HEK293 (cell line): ENCODE measurements around the gene ZC3H8.

ENCODE experiments used
- CTCF ChIA-PET: fragments of 350-600 bp; formaldehyde crosslinking; extraction: SDS; loops from one replicate; lab custom pipeline; 2021; ENCODE audit warnings: antibody characterized with exemption; lab: Yijun Ruan, JAX
- POLR2A ChIA-PET: fragments of 300-600 bp; formaldehyde crosslinking; extraction: SDS; loops from one replicate; lab custom pipeline; 2020; ENCODE audit warnings: antibody characterized with exemption, inconsistent platforms; lab: Yijun Ruan, JAX
- H3K27ac ChIP-seq: fragments of 200-500 bp; sonication (Bioruptor generic); 2 replicates; pipeline ENCODE4 v1.5.1; 2014; ENCODE audit warnings: low read depth, low read length, control low read depth, inconsistent platforms; ENCODE audit errors: extremely low read depth
- H3K36me3 ChIP-seq, 2 experiments: fragments of 200-500 bp in 1 of 2; sonication (Bioruptor generic) in 1 of 2; 1 replicate in 1 of 2; 2 replicates in 1 of 2; pipeline ENCODE4 v1.5.1; 2014 to 2017; ENCODE audit warnings: inconsistent platforms in 2 of 2, low read length in 2 of 2; ENCODE audit not compliant: control insufficient read depth in 2 of 2, insufficient read depth in 1 of 2
- H3K4me1 ChIP-seq: fragments of 200-500 bp; sonication (Bioruptor generic); 2 replicates; pipeline ENCODE4 v1.5.1; 2014; ENCODE audit warnings: mild to moderate bottlenecking, low read length, inconsistent platforms; ENCODE audit not compliant: control insufficient read depth, insufficient read depth
- H3K4me3 ChIP-seq: 2 replicates; pipeline ENCODE4 v1.5.1; 2011; ENCODE audit warnings: low read depth, mild to moderate bottlenecking, control low read depth, low read length, moderate library complexity
- H3K9me3 ChIP-seq: fragments of 200-500 bp; sonication (Bioruptor generic); 2 replicates; pipeline ENCODE4 v1.5.1; 2014; ENCODE audit warnings: low read depth, low read length, inconsistent platforms; ENCODE audit not compliant: control insufficient read depth, insufficient read depth
- EGR2 ChIP-seq: fragments of 450-650 bp; formaldehyde crosslinking; IDR thresholded peaks from 2 replicates; pipeline ENCODE4 v1.5.1; 2016; ENCODE audit warnings: low read depth, missing biosample characterization, missing genetic modification characterization
- KLF7 ChIP-seq: fragments of 450-650 bp; formaldehyde crosslinking; IDR thresholded peaks from 2 replicates; pipeline ENCODE4 v1.5.1; 2016; ENCODE audit warnings: missing biosample characterization, missing genetic modification characterization, borderline replicate concordance
- ZIC2 ChIP-seq: fragments of 450-650 bp; formaldehyde crosslinking; IDR thresholded peaks from 2 replicates; pipeline ENCODE4 v1.5.1; 2016; ENCODE audit warnings: missing biosample characterization, missing genetic modification characterization
- ZNF121 ChIP-seq: fragments of 450-650 bp; formaldehyde crosslinking; IDR thresholded peaks from 2 replicates; pipeline ENCODE4 v1.5.1; 2016; ENCODE audit warnings: missing biosample characterization, missing genetic modification characterization
- ZNF148 ChIP-seq: fragments of 450-650 bp; formaldehyde crosslinking; IDR thresholded peaks from 2 replicates; pipeline ENCODE4 v1.5.0; 2017; ENCODE audit warnings: missing biosample characterization, missing genetic modification characterization, borderline replicate concordance
- ZNF155 ChIP-seq: fragments of 450-650 bp; formaldehyde crosslinking; IDR thresholded peaks from 2 replicates; pipeline ENCODE4 v1.5.1; 2016; ENCODE audit warnings: missing biosample characterization, missing genetic modification characterization
- ZNF157 ChIP-seq: fragments of 450-650 bp; formaldehyde crosslinking; IDR thresholded peaks from 2 replicates; pipeline ENCODE4 v1.5.1; 2016; ENCODE audit warnings: missing biosample characterization, missing genetic modification characterization
- ZNF175 ChIP-seq: fragments of 450-650 bp; formaldehyde crosslinking; IDR thresholded peaks from 2 replicates; pipeline ENCODE4 v1.5.1; 2016; ENCODE audit warnings: missing biosample characterization, missing genetic modification characterization
- ZNF391 ChIP-seq: fragments of 450-650 bp; formaldehyde crosslinking; IDR thresholded peaks from 2 replicates; pipeline ENCODE4 v1.5.1; 2016; ENCODE audit warnings: low read depth, missing biosample characterization, missing genetic modification characterization, borderline replicate concordance
- ZNF423 ChIP-seq: fragments of 450-650 bp; formaldehyde crosslinking; IDR thresholded peaks from 2 replicates; pipeline ENCODE4 v1.5.1; 2016; ENCODE audit warnings: missing biosample characterization, missing genetic modification characterization
- ZNF521 ChIP-seq: fragments of 450-650 bp; formaldehyde crosslinking; IDR thresholded peaks from 2 replicates; pipeline ENCODE4 v1.5.1; 2017; ENCODE audit warnings: missing biosample characterization, mild to moderate bottlenecking, missing genetic modification characterization
- ZNF530 ChIP-seq: fragments of 450-650 bp; formaldehyde crosslinking; IDR thresholded peaks from 2 replicates; pipeline ENCODE4 v1.5.1; 2016; ENCODE audit warnings: low read depth, missing biosample characterization, missing genetic modification characterization
- ZNF555 ChIP-seq: fragments of 450-650 bp; formaldehyde crosslinking; conservative IDR thresholded peaks from 2 replicates; pipeline ENCODE4 v1.5.1; 2017; ENCODE audit warnings: missing biosample characterization, mild to moderate bottlenecking, missing genetic modification characterization, inconsistent platforms
- ZNF664 ChIP-seq: fragments of 450-650 bp; formaldehyde crosslinking; IDR thresholded peaks from 2 replicates; pipeline ENCODE4 v1.5.1; 2016; ENCODE audit warnings: missing biosample characterization, missing genetic modification characterization
- ZNF670 ChIP-seq: fragments of 450-650 bp; formaldehyde crosslinking; IDR thresholded peaks from 2 replicates; pipeline ENCODE4 v1.5.1; 2016; ENCODE audit warnings: missing biosample characterization, missing genetic modification characterization, low read depth
- ZNF785 ChIP-seq: fragments of 450-650 bp; formaldehyde crosslinking; IDR thresholded peaks from 2 replicates; pipeline ENCODE4 v1.5.1; 2016; ENCODE audit warnings: missing biosample characterization, missing genetic modification characterization
- ZSCAN16 ChIP-seq: fragments of 450-650 bp; formaldehyde crosslinking; IDR thresholded peaks from 2 replicates; pipeline ENCODE4 v1.5.1; 2016; ENCODE audit warnings: missing biosample characterization, missing genetic modification characterization
- TF ChIP-seq, protein P1 (sequence below): fragments of 450-650 bp; formaldehyde crosslinking; IDR thresholded peaks from 2 replicates; pipeline ENCODE4 v1.5.1; 2016; ENCODE audit warnings: missing biosample characterization, missing genetic modification characterization
- TF ChIP-seq, protein P2 (sequence below): fragments of 450-650 bp; formaldehyde crosslinking; IDR thresholded peaks from 2 replicates; pipeline ENCODE4 v1.5.1; 2017; ENCODE audit warnings: missing biosample characterization, missing genetic modification characterization
- TF ChIP-seq, protein P3 (sequence below): fragments of 450-650 bp; formaldehyde crosslinking; IDR thresholded peaks from 2 replicates; pipeline ENCODE4 v1.5.1; 2016; ENCODE audit warnings: missing biosample characterization, missing genetic modification characterization

The ZC3H8 gene

DNA sequence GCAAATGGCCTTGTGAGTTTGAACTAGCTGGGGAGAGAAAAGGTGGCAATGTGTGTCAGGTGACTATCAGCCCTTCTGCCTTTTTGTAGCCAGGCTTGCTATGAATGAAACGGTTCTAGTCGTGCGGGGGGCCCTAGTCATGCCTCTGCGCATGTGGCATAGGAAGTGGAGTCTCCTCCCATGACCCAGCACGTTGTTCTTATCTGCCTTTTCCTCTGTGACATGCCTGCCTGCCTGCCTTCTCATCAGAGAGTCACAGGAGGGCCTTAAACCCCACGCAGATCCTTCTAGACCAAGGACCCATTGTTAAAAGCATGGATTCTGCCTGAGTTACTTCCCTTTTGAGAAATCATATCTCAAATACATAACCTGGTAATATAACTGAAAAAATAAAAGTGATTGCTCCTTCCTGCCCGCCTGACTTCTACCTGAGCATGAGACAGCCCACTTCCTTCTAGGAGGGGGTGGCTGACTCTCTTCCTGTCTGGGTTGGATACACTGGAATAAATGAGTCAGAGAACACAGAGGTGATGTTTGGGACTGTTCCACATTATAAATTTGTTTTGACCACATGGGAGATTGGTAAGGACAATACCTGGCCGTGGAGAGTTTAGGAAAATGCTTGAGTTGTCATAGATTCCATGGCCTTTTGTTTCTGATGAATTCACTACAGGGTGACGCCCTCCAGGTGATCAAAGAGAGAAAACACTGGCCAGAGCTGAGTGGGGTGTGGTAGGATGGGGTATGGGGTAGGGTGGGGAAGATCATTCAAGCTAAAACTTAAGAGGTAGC is 66.8 kb downstream of the ZC3H8 start:
- no peak overlapping the region for H3K27ac ChIP-seq
- TF ChIP-seq ZNF175 (tag by site-specific recombination) = no peak
- no peak for TF ChIP-seq ZNF157 (tag by site-specific recombination)
- TF ChIP-seq ZSCAN16 = no peak
- TF ChIP-seq ZNF785 = no peak
- TF ChIP-seq ZNF530 (tag by site-specific recombination) = no peak
- no peak for TF ChIP-seq ZNF121 (tag by site-specific recombination)
- TF ChIP-seq ZNF391 (tag by site-specific recombination) = no peak
- no peak for TF ChIP-seq ZNF670 (tag by site-specific recombination)
- CTCF ChIA-PET = interaction anchor here (1.2 kb wide), 1 partner anchor 40 kb away, joined by 4 read pairs; no protein-coding TSS in a partner anchor

DNA sequence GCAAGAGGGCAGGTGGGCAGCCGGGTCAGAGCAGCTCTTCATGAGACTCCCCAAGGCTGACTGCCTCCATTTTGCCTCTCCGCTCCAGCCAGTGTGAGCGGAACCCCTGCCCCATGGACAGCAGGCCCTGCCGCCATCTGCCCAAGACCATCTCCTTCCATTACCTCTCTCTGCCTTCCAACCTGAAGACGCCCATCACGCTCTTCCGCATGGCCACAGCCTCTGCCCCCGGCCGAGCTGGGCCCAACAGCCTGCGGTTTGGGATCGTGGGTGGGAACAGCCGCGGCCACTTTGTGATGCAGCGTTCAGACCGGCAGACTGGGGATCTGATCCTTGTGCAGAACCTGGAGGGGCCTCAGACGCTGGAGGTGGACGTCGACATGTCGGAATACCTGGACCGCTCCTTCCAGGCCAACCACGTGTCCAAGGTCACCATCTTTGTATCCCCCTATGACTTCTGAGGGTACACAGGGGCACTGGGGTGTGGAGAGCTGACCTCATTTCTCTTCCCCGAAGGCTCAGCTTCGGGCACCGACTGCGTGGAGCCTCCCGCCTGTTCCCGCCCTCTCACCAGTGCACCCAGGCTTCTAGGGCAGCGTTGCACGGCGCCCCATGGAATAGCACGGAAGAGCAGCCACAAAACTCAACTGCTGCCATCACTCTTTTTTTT is 67.7 kb downstream of the ZC3H8 start:
- TF ChIP-seq ZNF555 (tag by site-specific recombination) = no peak
- TF ChIP-seq, protein P1, sequence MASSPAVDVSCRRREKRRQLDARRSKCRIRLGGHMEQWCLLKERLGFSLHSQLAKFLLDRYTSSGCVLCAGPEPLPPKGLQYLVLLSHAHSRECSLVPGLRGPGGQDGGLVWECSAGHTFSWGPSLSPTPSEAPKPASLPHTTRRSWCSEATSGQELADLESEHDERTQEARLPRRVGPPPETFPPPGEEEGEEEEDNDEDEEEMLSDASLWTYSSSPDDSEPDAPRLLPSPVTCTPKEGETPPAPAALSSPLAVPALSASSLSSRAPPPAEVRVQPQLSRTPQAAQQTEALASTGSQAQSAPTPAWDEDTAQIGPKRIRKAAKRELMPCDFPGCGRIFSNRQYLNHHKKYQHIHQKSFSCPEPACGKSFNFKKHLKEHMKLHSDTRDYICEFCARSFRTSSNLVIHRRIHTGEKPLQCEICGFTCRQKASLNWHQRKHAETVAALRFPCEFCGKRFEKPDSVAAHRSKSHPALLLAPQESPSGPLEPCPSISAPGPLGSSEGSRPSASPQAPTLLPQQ (tag by site-specific recombination) = no peak
- ChIA-PET POLR2A (no interaction called here), CTCF (no interaction called here)
- Histone ChIP-seq H3K4me3 (no peak overlapping the region), H3K27ac (no peak overlapping the region), H3K36me3 (no peaks in the 10 kb centered on the region), H3K9me3 (no peaks in the 10 kb centered on the region), H3K4me1 (no peaks in the 10 kb centered on the region)

More for the DNA sequence above, 66.8 kb downstream of the ZC3H8 start:
- POLR2A ChIA-PET = no interaction called here
- H3K36me3 ChIP-seq = no peaks in the 10 kb centered on the region
- no peak overlapping the region for H3K4me3 ChIP-seq
- H3K9me3 ChIP-seq = no peaks in the 10 kb centered on the region
- H3K4me1 ChIP-seq = no peaks in the 10 kb centered on the region

DNA sequence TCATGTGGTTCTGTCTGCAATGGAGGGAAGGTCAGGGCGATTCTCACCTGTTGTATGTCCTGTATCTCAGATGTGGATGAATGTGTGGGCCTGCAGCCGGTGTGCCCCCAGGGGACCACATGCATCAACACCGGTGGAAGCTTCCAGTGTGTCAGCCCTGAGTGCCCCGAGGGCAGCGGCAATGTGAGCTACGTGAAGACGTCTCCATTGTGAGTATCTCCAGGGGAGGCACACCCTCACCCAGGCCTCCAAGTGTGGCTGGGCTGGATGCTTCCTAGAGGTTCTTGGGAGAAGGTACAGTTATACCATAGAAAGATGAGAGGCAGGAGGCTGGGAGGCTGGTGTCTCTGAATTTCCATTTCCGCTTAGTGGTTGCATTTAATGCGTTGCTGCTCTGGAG is 69.7 kb downstream of the ZC3H8 start:
- TF ChIP-seq ZNF423 (tag by site-specific recombination) (no peak), EGR2 (tag by site-specific recombination) (no peak), KLF7 (tag by site-specific recombination) (no peak), ZNF664 (tag by site-specific recombination) (no peak), ZIC2 (tag by site-specific recombination) (no peak), ZNF155 (no peak), ZNF521 (tag by site-specific recombination) (no peak), ZNF148 (tag by site-specific recombination) (no peak), ZNF391 (tag by site-specific recombination) (no peak)
- TF ChIP-seq, protein P2, sequence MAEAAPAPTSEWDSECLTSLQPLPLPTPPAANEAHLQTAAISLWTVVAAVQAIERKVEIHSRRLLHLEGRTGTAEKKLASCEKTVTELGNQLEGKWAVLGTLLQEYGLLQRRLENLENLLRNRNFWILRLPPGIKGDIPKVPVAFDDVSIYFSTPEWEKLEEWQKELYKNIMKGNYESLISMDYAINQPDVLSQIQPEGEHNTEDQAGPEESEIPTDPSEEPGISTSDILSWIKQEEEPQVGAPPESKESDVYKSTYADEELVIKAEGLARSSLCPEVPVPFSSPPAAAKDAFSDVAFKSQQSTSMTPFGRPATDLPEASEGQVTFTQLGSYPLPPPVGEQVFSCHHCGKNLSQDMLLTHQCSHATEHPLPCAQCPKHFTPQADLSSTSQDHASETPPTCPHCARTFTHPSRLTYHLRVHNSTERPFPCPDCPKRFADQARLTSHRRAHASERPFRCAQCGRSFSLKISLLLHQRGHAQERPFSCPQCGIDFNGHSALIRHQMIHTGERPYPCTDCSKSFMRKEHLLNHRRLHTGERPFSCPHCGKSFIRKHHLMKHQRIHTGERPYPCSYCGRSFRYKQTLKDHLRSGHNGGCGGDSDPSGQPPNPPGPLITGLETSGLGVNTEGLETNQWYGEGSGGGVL (tag by site-specific recombination) = no peak
- TF ChIP-seq, protein P3, sequence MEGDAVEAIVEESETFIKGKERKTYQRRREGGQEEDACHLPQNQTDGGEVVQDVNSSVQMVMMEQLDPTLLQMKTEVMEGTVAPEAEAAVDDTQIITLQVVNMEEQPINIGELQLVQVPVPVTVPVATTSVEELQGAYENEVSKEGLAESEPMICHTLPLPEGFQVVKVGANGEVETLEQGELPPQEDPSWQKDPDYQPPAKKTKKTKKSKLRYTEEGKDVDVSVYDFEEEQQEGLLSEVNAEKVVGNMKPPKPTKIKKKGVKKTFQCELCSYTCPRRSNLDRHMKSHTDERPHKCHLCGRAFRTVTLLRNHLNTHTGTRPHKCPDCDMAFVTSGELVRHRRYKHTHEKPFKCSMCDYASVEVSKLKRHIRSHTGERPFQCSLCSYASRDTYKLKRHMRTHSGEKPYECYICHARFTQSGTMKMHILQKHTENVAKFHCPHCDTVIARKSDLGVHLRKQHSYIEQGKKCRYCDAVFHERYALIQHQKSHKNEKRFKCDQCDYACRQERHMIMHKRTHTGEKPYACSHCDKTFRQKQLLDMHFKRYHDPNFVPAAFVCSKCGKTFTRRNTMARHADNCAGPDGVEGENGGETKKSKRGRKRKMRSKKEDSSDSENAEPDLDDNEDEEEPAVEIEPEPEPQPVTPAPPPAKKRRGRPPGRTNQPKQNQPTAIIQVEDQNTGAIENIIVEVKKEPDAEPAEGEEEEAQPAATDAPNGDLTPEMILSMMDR (tag by site-specific recombination) = no peak
- Histone ChIP-seq H3K4me1 (no peaks in the 10 kb centered on the region), H3K27ac (no peak overlapping the region), H3K36me3 (no peaks in the 10 kb centered on the region), H3K4me3 (no peak overlapping the region), H3K9me3 (no peaks in the 10 kb centered on the region)
- ChIA-PET CTCF (no interaction called here), POLR2A (no interaction called here)
